HepG2 (cell line): ENCODE measurements around the gene HEY2.

Experiments used
- CBX5 ChIP-seq: sonication (generic); formaldehyde crosslinking; IDR thresholded peaks from 2 replicates; pipeline ENCODE4 v1.4.0; 2020; ENCODE audit warnings: missing genetic modification reagents, borderline replicate concordance
- GABPA ChIP-seq, 2 experiments: IDR thresholded peaks; 2 replicates each; pipeline ENCODE4 v1.6.1; 2011 to 2016; ENCODE audit warnings: low read depth in 2 of 2, low read length in 1 of 2, missing biosample characterization in 1 of 2, missing genetic modification characterization in 1 of 2
- MEIS1 ChIP-seq: sonication (generic); formaldehyde crosslinking; IDR thresholded peaks from 2 replicates; pipeline ENCODE4 v1.9.0; 2021; ENCODE audit warnings: mild to moderate bottlenecking, missing genetic modification reagents, moderate library complexity, borderline replicate concordance
- YEATS2 ChIP-seq: sonication (generic); formaldehyde crosslinking; IDR thresholded peaks from 2 replicates; pipeline ENCODE4 v1.4.0; 2020; ENCODE audit warnings: missing genetic modification reagents, borderline replicate concordance
- ZFP36L2 ChIP-seq: sonication (generic); formaldehyde crosslinking; IDR thresholded peaks from 2 replicates; pipeline ENCODE4 v1.4.0; 2020; ENCODE audit warnings: missing genetic modification reagents
- ZNF343 ChIP-seq: sonication (generic); formaldehyde crosslinking; IDR thresholded peaks from 2 replicates; pipeline ENCODE4 v1.4.0; 2020; ENCODE audit warnings: mild to moderate bottlenecking, missing genetic modification reagents
- TF ChIP-seq, protein P1 (sequence below): IDR thresholded peaks from 2 replicates; pipeline ENCODE4 v1.6.1; 2016; ENCODE audit warnings: low read depth, missing genetic modification reagents, missing compliant biosample characterization
- TF ChIP-seq, protein P2 (sequence below): IDR thresholded peaks from 2 replicates; pipeline ENCODE4 v1.6.1; 2016; ENCODE audit warnings: mild to moderate bottlenecking
- TF ChIP-seq, protein P3 (sequence below), 2 experiments: fragments of 450-650 bp in 1 of 2; sonication (generic) in 1 of 2; formaldehyde crosslinking in 1 of 2; IDR thresholded peaks; 2 replicates each; pipeline versions ENCODE4 v1.6.1 to v1.8.0; 2016 to 2022; ENCODE audit warnings: antibody characterized with exemption in 1 of 2, mild to moderate bottlenecking in 1 of 2, missing genetic modification reagents in 1 of 2

DNA sequence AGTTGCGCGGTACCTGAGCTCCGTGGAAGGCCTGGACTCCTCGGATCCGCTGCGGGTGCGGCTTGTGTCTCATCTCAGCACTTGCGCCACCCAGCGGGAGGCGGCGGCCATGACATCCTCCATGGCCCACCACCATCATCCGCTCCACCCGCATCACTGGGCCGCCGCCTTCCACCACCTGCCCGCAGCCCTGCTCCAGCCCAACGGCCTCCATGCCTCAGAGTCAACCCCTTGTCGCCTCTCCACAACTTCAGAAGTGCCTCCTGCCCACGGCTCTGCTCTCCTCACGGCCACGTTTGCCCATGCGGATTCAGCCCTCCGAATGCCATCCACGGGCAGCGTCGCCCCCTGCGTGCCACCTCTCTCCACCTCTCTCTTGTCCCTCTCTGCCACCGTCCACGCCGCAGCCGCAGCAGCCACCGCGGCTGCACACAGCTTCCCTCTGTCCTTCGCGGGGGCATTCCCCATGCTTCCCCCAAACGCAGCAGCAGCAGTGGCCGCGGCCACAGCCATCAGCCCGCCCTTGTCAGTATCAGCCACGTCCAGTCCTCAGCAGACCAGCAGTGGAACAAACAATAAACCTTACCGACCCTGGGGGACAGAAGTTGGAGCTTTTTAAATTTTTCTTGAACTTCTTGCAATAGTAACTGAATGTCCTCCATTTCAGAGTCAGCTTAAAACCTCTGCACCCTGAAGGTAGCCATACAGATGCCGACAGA, 9.9 kb downstream of the HEY2 start:
- TF ChIP-seq YEATS2 (CRISPR knock-in tag), result no peak
- TF ChIP-seq, protein P1, sequence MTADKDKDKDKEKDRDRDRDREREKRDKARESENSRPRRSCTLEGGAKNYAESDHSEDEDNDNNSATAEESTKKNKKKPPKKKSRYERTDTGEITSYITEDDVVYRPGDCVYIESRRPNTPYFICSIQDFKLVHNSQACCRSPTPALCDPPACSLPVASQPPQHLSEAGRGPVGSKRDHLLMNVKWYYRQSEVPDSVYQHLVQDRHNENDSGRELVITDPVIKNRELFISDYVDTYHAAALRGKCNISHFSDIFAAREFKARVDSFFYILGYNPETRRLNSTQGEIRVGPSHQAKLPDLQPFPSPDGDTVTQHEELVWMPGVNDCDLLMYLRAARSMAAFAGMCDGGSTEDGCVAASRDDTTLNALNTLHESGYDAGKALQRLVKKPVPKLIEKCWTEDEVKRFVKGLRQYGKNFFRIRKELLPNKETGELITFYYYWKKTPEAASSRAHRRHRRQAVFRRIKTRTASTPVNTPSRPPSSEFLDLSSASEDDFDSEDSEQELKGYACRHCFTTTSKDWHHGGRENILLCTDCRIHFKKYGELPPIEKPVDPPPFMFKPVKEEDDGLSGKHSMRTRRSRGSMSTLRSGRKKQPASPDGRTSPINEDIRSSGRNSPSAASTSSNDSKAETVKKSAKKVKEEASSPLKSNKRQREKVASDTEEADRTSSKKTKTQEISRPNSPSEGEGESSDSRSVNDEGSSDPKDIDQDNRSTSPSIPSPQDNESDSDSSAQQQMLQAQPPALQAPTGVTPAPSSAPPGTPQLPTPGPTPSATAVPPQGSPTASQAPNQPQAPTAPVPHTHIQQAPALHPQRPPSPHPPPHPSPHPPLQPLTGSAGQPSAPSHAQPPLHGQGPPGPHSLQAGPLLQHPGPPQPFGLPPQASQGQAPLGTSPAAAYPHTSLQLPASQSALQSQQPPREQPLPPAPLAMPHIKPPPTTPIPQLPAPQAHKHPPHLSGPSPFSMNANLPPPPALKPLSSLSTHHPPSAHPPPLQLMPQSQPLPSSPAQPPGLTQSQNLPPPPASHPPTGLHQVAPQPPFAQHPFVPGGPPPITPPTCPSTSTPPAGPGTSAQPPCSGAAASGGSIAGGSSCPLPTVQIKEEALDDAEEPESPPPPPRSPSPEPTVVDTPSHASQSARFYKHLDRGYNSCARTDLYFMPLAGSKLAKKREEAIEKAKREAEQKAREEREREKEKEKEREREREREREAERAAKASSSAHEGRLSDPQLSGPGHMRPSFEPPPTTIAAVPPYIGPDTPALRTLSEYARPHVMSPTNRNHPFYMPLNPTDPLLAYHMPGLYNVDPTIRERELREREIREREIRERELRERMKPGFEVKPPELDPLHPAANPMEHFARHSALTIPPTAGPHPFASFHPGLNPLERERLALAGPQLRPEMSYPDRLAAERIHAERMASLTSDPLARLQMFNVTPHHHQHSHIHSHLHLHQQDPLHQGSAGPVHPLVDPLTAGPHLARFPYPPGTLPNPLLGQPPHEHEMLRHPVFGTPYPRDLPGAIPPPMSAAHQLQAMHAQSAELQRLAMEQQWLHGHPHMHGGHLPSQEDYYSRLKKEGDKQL, result no peak
- no peak for TF ChIP-seq ZNF343 (CRISPR knock-in tag)
- TF ChIP-seq GABPA (IDR thresholded peaks at IDR 0.05; ENCODE audit: low read depth, low read length), result no peak
- no peak for TF ChIP-seq GABPA (CRISPR knock-in tag; IDR thresholded peaks at IDR 0.05; ENCODE audit: low read depth)
- TF ChIP-seq ZFP36L2 (CRISPR knock-in tag), result no peak
- TF ChIP-seq, protein P2, sequence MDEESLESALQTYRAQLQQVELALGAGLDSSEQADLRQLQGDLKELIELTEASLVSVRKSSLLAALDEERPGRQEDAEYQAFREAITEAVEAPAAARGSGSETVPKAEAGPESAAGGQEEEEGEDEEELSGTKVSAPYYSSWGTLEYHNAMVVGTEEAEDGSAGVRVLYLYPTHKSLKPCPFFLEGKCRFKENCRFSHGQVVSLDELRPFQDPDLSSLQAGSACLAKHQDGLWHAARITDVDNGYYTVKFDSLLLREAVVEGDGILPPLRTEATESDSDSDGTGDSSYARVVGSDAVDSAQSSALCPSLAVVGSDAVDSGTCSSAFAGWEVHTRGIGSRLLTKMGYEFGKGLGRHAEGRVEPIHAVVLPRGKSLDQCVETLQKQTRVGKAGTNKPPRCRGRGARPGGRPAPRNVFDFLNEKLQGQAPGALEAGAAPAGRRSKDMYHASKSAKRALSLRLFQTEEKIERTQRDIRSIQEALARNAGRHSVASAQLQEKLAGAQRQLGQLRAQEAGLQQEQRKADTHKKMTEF (CRISPR knock-in tag), result no peak
- TF ChIP-seq, protein P3, sequence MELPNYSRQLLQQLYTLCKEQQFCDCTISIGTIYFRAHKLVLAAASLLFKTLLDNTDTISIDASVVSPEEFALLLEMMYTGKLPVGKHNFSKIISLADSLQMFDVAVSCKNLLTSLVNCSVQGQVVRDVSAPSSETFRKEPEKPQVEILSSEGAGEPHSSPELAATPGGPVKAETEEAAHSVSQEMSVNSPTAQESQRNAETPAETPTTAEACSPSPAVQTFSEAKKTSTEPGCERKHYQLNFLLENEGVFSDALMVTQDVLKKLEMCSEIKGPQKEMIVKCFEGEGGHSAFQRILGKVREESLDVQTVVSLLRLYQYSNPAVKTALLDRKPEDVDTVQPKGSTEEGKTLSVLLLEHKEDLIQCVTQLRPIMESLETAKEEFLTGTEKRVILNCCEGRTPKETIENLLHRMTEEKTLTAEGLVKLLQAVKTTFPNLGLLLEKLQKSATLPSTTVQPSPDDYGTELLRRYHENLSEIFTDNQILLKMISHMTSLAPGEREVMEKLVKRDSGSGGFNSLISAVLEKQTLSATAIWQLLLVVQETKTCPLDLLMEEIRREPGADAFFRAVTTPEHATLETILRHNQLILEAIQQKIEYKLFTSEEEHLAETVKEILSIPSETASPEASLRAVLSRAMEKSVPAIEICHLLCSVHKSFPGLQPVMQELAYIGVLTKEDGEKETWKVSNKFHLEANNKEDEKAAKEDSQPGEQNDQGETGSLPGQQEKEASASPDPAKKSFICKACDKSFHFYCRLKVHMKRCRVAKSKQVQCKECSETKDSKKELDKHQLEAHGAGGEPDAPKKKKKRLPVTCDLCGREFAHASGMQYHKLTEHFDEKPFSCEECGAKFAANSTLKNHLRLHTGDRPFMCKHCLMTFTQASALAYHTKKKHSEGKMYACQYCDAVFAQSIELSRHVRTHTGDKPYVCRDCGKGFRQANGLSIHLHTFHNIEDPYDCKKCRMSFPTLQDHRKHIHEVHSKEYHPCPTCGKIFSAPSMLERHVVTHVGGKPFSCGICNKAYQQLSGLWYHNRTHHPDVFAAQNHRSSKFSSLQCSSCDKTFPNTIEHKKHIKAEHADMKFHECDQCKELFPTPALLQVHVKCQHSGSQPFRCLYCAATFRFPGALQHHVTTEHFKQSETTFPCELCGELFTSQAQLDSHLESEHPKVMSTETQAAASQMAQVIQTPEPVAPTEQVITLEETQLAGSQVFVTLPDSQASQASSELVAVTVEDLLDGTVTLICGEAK (IDR thresholded peaks at IDR 0.05), result no peak
- TF ChIP-seq, protein P3 (CRISPR knock-in tag; IDR thresholded peaks at IDR 0.05), result no peak
- no peak for TF ChIP-seq MEIS1 (CRISPR knock-in tag)
- TF ChIP-seq CBX5 (CRISPR knock-in tag), result no peak
